HG02852 (cell line): ENCODE data around the gene NTN5.
"Not testable (repeated sequence)": the region's sequence is repeated elsewhere in the genome, so short reads cannot be mapped to it uniquely, and the experiment has no call there.

Source experiments
- ATAC-seq: cut with Tn5 transposase; IDR thresholded peaks from one replicate; pipeline ENCODE4 v1.9.1; 2021; ENCODE audit warnings: mild to moderate bottlenecking, moderate library complexity; ENCODE audit not compliant: unreplicated experiment

The NTN5 gene

DNA sequence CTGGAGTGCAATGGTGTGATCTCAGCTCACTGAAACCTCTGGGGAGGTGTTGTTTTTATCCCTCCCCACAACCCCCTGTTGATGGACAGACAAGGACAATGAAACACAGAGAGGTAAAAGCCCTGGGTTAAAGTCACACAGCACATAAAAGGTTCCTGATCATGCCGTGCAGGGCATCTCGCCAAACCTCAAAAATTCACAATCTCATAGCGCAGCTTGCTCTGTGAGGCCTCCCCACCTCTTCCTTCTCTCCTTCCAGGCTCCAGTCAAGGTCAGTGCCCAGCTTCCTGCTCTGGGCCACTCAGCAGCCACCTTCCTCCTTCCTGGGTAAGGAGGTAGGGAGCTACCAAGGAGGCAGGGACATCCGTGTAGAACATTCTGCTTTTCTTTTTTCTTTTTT, 25.2 kb upstream of the NTN5 start:
- no peak for ATAC-seq

GRCh38 chr19:48696353-48697010, 23.7 kb upstream of the NTN5 start:
- ATAC-seq: no peak

- no peak for ATAC-seq
These were observed 23.0 kb upstream of the NTN5 start, which contains the start of gene FUT2 for GRCh38 chr19:48695743-48696352. Gene FUT2, plus strand, starts transcription at chr19:48695971. Its CDS starts 6,986 bp downstream, at chr19:48702957.

DNA sequence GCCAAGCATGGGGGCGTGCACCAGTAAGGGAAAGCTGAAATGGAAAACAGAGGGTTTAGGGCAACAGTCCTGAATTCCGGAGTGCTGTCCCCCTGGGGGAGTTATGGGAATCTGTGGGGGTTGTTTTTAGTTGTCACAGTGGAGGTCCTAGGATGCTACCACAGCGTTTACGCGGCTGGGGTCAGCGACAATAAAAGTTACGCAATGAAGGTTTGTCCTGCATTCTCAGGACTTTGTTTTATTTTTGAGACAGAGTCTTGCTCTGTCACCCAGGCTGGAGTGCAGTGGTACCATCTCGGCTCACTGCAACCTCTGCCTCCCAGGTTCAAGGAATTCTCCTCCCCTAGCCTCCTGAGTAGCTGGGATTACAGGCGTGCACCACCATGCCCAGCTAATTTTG, 20.8 kb upstream of the NTN5 start:
- not testable (repeated sequence) for ATAC-seq

- ATAC-seq: no peak
These were observed 16.6 kb upstream of the NTN5 start for GRCh38 chr19:48689449-48689848.

DNA sequence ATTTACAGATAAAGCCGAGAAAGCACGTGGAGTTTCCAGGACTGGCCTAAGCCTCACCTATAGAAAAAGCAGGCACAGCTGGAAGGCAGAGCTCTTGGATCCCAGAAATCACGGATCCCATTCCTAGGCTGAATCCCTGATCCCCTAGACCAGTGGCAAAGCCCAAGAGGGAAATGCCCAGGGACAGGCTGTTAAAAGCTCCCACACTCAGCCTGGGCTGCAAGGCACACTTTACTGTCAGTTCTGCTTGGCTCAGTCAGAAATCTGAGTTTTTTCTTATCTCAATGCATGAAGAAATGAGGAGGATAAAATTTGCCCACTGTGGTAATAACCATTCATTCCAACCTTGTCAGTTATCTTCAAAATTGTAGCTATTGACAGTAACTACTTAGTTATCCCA, 15.0 kb upstream of the NTN5 start:
- ATAC-seq: no peak

DNA sequence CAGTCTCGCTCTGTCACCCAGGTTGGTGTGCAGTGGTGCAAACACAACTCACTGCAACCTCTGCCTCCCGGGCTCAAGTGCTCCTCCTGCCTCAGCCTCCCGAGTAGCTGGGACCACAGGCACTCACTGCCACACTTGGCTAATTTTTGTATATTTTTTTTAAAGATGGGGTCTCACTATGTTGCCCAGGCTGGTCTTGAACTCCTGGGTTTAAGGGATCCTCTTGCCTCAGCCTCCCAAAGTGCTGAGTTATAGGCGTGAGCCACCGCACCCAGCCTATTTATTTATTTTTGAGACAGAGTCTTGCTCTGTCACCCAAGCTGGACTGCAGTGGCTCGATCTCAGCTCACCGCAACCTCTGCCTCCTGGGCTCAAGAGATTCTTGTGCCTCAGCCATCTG, 13.8 kb upstream of the NTN5 start:
- ATAC-seq: not testable (repeated sequence)

DNA sequence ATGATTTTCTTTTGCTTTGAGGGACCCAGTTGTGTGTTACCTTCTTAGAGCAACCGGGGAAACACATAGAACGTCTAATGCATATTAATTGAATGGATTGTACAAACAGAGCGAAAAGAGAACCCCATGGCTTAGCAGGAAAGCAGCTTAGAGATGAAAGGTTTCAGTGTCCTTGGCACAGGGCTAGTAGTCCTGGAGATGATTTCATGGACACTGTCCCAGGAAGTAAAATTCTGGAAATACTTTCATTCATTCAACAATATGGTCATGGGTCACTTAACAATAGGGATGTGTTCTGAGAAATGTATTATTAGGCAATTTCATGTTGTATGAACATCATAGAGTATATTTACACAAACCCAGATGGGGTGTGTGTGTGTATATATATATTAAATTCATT, 13.3 kb upstream of the NTN5 start:
- ATAC-seq: no peak

- no peak for ATAC-seq
These were observed 12.8 kb upstream of the NTN5 start for GRCh38 chr19:48685583-48685982.

GRCh38 chr19:48683349-48683748, 10.5 kb upstream of the NTN5 start:
- ATAC-seq: no peak

DNA sequence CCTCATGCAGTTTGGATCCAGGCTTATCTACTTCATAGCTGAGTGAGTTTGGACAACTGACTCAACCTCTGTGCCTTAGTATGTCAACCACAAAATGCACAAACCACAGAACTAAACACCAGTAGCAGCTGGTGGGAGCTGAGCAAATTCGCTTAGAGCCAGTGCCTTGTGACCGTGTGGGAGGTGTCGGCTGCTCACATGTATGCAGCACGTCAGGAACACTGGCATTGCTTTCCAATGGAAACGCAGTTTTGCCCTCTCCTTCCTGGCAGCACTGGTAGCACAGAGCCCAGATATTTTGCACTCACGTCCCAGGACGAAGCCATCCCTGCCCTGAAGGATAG, 8.3 kb upstream of the NTN5 start:
- ATAC-seq: no peak

GRCh38 chr19:48680436-48681126, 7.8 kb upstream of the NTN5 start:
- ATAC-seq: no peak

DNA sequence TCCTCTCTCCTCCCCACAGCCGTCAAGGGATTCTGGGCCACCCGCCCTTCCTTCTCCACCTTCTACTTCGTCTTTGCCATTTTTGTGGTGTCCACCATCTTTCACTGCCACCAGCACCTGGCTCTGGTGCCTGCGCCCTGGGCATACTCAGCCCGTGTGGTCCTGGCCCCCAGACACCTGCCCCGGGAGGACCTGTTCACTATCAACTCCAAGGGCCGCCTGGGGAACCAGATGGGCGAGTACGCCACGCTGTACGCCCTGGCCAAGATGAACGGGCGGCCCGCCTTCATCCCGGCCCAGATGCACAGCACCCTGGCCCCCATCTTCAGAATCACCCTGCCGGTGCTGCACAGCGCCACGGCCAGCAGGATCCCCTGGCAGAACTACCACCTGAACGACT, 7.2 kb upstream of the NTN5 start:
- not testable (repeated sequence) for ATAC-seq

DNA sequence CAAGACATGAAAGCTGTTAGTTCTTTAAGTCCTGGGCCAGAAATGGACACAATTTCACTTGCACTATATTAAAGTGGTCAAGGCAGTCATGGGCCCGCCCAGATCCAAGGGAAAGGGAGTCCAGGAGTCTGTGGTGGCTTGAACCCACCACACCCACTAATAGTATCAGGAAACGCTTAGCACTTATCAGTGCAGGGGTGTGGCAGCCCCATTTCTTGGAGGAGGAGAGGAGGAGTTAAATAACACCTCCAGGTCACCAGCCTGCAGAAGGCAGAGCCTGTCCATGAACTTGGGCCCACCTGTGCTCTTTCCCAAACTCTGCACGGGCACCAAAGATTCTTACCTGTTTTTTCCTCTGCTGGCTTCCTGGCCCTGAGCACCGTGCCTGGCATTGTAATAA, 5.4 kb upstream of the NTN5 start:
- no peak for ATAC-seq

DNA sequence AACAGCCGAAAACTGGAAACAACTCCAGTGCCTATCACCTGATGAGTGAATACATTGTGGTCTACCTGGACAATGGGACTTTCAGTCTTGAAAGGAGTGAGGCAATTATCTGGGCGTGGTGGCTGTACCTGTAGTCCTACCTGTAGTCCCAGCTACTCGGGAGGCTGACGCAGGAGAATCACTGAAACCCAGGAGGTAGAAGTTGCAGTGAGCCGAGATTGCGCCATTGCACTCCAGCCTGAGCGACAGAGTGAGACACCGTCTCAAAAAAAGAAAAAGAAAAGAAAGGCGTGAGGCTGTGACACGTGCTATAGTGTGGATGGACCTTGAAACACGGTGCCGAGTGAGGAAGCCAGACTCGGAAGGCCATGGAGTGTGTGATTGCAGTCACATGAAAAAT, 4.1 kb upstream of the NTN5 start:
- no peak for ATAC-seq

DNA sequence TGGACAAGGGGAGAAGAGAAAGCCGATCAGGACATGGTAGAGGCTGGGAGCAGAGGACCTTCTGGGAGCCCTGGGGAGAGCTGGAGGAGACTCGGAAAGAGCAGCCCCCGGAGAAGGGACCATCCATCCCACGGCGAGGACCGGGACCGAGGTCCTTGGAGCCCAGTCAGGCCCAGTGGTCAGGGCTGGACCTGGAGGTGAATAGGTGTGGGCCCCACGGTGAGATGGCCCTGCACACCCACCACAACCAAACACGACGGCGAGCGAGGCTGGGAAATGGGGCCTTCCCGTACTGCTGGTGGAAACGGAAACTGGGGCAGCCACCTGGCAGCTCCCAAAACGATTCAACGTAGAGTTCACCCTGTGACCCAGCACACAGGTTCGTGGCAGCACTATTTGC, 3.7 kb upstream of the NTN5 start:
- ATAC-seq: no peak

- no peak for ATAC-seq
These were observed 2.4 kb upstream of the NTN5 start for GRCh38 chr19:48674921-48675824.

GRCh38 chr19:48674216-48674809, 1.5 kb upstream of the NTN5 start:
- no peak for ATAC-seq

- no peak for ATAC-seq
These were observed 751 bp upstream of the NTN5 start for GRCh38 chr19:48673436-48674100.

- no peak for ATAC-seq
These were observed 1.3 kb downstream of the NTN5 start for GRCh38 chr19:48671446-48671995.
